HG03342 (cell line): ENCODE data around the gene ID4.

Source experiments
- ATAC-seq: cut with Tn5 transposase; IDR thresholded peaks from one replicate; pipeline ENCODE4 v1.9.1; 2021; ENCODE audit warnings: mild to moderate bottlenecking, moderate library complexity; ENCODE audit not compliant: unreplicated experiment

Gene ID4

GRCh38 chr6:19836799-19837510 is at the start of gene ID4:
ID4 (plus strand) TSS chr6:19837370; CDS start chr6:19837755, 385 bp downstream.
- ATAC-seq, result no peak

- ATAC-seq, result no peak
These were observed 48.5 kb upstream of the ID4 start for GRCh38 chr6:19788686-19789085.

GRCh38 chr6:19789100-19789803 is 47.9 kb upstream of the ID4 start:
- ATAC-seq, result no peak

- no peak for ATAC-seq
These were observed 45.9 kb upstream of the ID4 start for GRCh38 chr6:19791267-19791666.

GRCh38 chr6:19795211-19795610 is 42.0 kb upstream of the ID4 start:
- no peak for ATAC-seq

GRCh38 chr6:19796452-19796851 is 40.7 kb upstream of the ID4 start:
- no peak for ATAC-seq

GRCh38 chr6:19798362-19798761 is 38.8 kb upstream of the ID4 start:
- ATAC-seq, result no peak

- ATAC-seq, result no peak
These were observed 34.5 kb upstream of the ID4 start for GRCh38 chr6:19802656-19803055.

GRCh38 chr6:19803331-19804204 is 33.6 kb upstream of the ID4 start:
- no peak for ATAC-seq

GRCh38 chr6:19804205-19805128 is 32.7 kb upstream of the ID4 start:
- ATAC-seq, result peak; percentile 99

- ATAC-seq, result no peak
These were observed 32.1 kb upstream of the ID4 start for GRCh38 chr6:19805129-19805481.

- ATAC-seq, result no peak
These were observed 30.2 kb upstream of the ID4 start for GRCh38 chr6:19806971-19807396.

GRCh38 chr6:19811397-19812079 is 25.6 kb upstream of the ID4 start:
- no peak for ATAC-seq

GRCh38 chr6:19812512-19813119 is 24.6 kb upstream of the ID4 start:
- no peak for ATAC-seq

- no peak for ATAC-seq
These were observed 18.4 kb upstream of the ID4 start for GRCh38 chr6:19818805-19819204.

GRCh38 chr6:19824058-19824807 is 12.9 kb upstream of the ID4 start:
- ATAC-seq, result no peak

GRCh38 chr6:19827247-19827646 is 9.9 kb upstream of the ID4 start:
- no peak for ATAC-seq

- ATAC-seq, result no peak
These were observed 9.3 kb upstream of the ID4 start for GRCh38 chr6:19827903-19828302.

- ATAC-seq, result no peak
These were observed 7.0 kb upstream of the ID4 start for GRCh38 chr6:19830171-19830570.
